ENCODE results near the gene SRM.

DNA sequence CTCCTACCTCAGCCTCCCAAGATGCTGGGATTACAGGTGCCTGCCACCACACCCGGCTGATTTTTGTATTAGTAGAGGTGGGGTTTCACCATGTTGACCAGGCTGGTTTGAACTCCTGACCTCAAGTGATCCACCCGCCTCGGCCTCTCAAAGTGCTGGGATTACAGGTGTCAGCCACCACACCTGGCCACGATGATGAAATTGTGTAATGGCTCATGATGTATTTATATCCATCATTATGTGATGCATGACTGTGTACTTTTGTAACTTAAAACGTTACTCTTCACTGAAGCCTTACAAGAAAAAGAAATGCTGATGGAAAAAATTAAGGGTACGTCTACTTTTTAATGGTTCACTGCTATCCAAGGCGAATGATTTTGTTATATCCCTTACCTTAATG, 39.8 kb downstream of the SRM start:
- TF ChIP-seq POLR2A (IDR thresholded peaks at IDR 0.05) (no peak), POLR2AphosphoS5 (IDR thresholded peaks at IDR 0.05) (no peak)
- TF ChIP-seq, protein P1, sequence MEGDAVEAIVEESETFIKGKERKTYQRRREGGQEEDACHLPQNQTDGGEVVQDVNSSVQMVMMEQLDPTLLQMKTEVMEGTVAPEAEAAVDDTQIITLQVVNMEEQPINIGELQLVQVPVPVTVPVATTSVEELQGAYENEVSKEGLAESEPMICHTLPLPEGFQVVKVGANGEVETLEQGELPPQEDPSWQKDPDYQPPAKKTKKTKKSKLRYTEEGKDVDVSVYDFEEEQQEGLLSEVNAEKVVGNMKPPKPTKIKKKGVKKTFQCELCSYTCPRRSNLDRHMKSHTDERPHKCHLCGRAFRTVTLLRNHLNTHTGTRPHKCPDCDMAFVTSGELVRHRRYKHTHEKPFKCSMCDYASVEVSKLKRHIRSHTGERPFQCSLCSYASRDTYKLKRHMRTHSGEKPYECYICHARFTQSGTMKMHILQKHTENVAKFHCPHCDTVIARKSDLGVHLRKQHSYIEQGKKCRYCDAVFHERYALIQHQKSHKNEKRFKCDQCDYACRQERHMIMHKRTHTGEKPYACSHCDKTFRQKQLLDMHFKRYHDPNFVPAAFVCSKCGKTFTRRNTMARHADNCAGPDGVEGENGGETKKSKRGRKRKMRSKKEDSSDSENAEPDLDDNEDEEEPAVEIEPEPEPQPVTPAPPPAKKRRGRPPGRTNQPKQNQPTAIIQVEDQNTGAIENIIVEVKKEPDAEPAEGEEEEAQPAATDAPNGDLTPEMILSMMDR (IDR thresholded peaks at IDR 0.05), result no peak
